GM18520 (cell line): ENCODE results near the gene NFKBIB.
"Not testable (repeated sequence)": the region's sequence is repeated elsewhere in the genome, so short reads cannot be mapped to it uniquely, and the experiment has no call there.

Source experiments
- ATAC-seq: cut with Tn5 transposase; IDR thresholded peaks from one replicate; pipeline ENCODE4 v1.9.1; 2021; ENCODE audit not compliant: unreplicated experiment

NFKBIB gene

GRCh38 chr19:38924388-38924787, 24.6 kb downstream of the NFKBIB start:
- ATAC-seq, result no peak

GRCh38 chr19:38928391-38929001, 28.7 kb downstream of the NFKBIB start:
- ATAC-seq, result no peak

DNA sequence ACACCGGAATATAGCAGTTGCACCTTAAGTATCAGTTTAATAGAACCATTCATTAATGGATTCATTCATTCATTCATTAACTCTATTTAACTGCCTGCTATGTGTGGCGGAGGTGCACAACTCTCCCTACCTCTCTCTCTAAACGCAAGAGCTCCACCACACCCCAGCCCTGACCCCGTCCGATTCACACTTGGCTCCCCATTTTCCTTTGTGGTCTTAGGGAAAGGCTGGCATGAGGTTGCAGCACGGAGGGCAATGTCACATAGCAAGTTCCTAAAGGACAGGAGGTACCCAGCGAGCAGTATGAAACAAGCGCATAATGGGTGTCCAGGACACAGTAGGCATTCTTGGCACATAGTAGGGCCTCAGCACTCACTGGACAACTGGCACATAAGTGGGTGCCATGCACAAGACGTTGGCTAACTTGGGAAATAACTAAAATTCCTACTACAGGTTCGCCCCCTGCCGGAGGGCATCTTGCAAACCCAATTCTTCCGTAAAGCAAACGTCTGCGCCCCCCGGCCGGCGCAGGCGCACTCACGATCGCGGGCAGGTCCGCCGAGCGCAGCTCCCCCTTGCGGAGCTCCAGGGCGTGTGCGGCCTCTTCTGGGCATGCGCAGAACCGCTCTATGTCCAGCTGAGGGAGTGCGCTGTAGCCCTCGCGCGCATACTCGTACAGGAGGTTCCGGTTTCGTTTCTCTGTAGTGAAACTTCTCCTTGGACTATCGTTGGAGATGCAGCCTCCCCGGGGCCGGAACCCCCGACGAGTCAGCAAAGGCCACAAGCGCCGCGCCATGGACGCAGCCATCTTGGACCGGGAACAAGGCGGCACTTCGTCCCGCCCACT, 30.4 kb downstream of the NFKBIB start, which contains the start of gene SARS2:
Gene SARS2, minus strand, starts transcription at position 835 of the 847 bp plus-strand sequence. Its CDS starts 27 bp downstream, at position 808.
- ATAC-seq, result peak; percentile 60

DNA sequence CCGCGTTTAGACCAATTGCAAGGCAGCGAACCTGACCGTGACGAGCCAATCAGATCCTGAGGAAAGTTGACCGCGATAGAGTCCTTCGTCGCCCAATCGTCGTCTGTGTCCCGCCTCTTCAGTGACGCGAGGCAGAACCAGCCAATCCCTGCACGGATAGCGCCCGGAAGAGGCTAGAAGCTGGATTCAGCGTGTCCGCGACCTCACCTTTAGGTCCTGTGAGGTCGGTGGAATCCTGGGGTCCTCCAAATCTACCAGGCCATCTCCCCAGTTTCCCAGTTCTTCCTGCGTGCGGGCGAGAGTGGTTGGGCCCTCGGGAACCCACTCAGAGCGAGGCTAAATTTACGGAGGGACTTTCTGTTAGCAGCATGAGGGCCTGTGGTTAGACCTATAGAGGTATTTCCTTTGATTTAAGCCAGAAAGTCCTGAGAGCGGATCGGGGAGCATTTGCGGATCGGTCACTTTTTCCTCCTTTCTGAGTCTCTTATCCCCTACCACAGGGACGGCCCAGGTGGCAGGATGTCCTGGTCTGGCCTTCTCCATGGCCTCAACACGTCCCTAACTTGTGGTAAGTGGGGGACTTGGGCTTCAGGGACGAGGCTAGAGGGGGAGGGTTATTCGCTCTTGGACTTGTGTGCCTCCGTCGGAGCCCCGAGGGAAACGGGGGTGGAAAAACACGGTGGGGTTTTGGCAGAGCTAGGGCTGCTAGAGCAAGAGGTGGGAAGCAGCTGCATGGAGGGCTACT, 31.2 kb downstream of the NFKBIB start, which contains the start of gene MRPS12:
Gene MRPS12, plus strand, starts transcription at position 169 of the 745 bp plus-strand sequence. Its CDS starts 351 bp downstream, at position 520.
- peak; percentile 92 for ATAC-seq

- no peak for ATAC-seq
These were observed 31.7 kb downstream of the NFKBIB start for GRCh38 chr19:38931521-38931793.

DNA sequence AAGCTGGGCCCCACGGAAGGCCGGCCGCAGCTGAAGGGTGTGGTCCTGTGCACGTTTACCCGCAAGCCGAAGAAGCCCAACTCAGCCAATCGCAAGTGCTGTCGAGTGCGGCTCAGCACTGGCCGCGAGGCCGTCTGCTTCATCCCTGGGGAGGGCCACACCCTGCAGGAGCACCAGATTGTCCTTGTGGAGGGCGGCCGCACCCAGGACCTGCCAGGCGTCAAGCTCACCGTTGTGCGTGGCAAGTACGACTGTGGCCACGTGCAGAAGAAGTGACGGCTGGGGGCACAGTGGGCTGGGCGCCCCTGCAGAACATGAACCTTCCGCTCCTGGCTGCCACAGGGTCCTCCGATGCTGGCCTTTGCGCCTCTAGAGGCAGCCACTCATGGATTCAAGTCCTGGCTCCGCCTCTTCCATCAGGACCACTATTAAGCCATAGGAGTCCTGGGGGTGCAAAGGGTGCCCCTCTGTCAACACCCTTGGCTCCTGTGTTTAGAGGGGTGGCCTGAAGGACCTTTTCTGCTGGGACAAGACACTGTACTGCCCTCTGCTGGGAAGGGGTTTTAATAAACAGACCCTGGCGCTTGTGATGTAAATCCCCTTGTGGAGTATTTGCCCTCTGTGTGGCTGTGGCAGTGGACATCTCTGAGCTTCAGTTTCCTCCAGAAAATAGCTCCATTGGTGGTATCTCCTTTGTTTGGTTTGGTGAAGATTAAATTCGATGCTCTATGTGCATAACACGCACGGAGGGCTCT, 32.8 kb downstream of the NFKBIB start:
- ATAC-seq, result no peak

- no peak for ATAC-seq
These were observed 33.8 kb downstream of the NFKBIB start for GRCh38 chr19:38933544-38933943.

- no peak for ATAC-seq
These were observed 40.2 kb downstream of the NFKBIB start for GRCh38 chr19:38939957-38940356.

DNA sequence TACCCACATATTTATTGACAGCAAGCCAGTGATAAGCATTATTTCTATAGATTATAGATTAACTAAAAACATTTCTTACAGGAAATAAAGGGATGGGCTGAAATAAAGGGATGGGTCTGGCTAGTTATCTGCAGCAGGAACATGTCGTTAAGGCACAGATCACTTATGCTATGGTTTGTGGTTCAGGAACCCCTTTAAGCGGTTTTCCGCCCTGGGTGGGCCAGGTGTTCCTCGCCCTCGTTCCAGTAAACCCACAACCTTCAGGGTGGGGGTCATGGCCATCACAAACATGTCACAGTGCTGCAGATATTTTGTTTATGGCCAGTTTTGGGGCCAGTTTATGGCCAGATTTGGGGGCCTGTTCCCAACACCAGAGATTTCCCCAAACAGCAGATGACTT, 41.7 kb downstream of the NFKBIB start:
- ATAC-seq, result not testable (repeated sequence)

DNA sequence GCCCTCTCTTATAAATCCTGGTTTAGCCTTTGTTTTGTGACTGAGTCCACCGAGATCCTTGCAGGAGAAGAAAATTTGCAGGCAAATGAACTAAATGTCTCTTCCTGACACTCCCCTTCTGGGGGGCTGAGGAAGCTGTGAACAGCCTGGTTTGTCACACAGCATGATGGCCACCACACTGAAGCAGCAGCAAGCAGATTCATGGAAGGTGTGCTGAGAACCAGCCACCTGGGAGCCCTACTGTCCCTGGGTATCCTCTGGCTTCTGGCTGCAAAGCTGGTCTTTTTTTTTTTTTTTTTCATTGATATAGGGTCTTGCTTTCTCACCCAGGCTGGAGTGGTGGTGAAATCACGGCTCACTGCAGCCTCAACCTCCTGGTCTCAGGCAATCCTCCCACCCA, 42.2 kb downstream of the NFKBIB start:
- ATAC-seq, result no peak

GRCh38 chr19:38942471-38943181, 42.9 kb downstream of the NFKBIB start:
- no peak for ATAC-seq

GRCh38 chr19:38944981-38945506, 45.3 kb downstream of the NFKBIB start:
- no peak for ATAC-seq

DNA sequence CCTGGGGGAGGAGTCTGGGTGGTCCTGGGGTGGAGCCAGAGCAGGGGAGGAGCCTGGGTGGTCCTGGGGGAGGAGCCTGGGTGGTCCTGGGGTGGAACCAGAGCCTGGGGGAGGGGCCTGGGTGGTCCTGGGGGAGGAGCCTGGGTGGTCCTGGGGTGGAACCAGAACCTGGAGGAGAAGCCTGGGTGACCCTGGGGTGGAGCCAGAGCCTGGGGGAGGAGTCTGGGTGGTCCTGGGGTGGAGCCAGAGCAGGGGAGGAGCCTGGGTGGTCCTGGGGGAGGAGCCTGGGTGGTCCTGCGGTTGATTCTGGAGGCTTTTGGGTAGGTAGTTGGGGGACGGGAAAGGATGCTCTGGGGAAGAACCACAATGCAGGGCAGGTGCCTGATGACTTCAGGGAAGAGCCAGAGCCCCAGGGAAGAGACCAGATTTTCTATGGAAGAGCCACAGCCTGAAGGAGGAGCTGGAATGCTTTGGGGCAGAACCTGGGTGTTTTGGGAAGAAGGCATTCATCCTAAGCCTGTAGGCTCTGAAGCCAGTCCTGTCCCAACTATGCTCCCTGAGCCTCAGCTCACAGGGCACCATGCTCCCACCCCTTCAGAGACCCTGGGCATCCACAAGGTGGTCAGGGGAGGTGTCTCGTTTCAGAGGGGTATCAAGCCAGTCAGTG, 45.9 kb downstream of the NFKBIB start:
- no peak for ATAC-seq

- no peak for ATAC-seq
These were observed 46.7 kb downstream of the NFKBIB start for GRCh38 chr19:38946229-38947010.

GRCh38 chr19:38949580-38950367, 50.0 kb downstream of the NFKBIB start:
- ATAC-seq, result no peak

DNA sequence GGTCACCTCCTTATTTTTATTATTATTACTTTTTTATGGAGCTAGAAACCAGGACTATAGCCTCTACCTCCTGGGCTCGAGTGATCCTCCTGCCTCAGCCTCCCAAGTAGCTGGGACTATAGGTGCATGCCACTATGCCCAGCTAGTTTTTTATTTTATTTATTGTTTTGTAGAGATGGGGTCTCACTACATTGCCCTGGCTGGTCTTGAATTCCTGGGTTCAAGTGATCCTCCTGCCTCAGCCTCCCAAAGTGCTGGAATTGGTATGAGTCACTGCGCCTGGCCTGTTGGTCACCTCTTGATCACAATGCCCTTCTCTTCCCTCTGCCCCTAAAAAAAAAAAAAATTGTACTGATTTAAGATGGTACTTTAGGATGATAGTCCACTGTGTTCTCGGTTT, 51.4 kb downstream of the NFKBIB start:
- ATAC-seq, result no peak

GRCh38 chr19:38952395-38953165, 52.8 kb downstream of the NFKBIB start:
- no peak for ATAC-seq
